NCI-H1694 treated with DMSO at 0.1 percent for 48 hours (cell line): ENCODE measurements around the gene PLCB2.
A peak's percentile ranks its signal among the peaks of the same experiment; 100 is the strongest.

Experiments used
- DNase-seq: peaks from one replicate; lab custom pipeline; 2025; lab: John Stamatoyannopoulos, UW

The PLCB2 gene

GRCh38 chr15:40285151-40285550, 22.6 kb downstream of the PLCB2 start:
- DNase-seq = no peak

- no peak for DNase-seq
Observed at GRCh38 chr15:40283615-40284300, 24.0 kb downstream of the PLCB2 start.

- DNase-seq = no peak
Observed at GRCh38 chr15:40282869-40283614, 24.7 kb downstream of the PLCB2 start, which contains the start of gene ANKRD63. Gene ANKRD63, minus strand, starts transcription at chr15:40283064. Its CDS starts 478 bp downstream, at chr15:40282586.

GRCh38 chr15:40282147-40282868, 25.4 kb downstream of the PLCB2 start:
- DNase-seq = no peak

- DNase-seq = no peak
Observed at GRCh38 chr15:40281801-40282146, 26.0 kb downstream of the PLCB2 start.

GRCh38 chr15:40281057-40281800, 26.5 kb downstream of the PLCB2 start:
- DNase-seq = no peak

- no peak for DNase-seq
Observed at GRCh38 chr15:40280260-40281056, 27.3 kb downstream of the PLCB2 start.

GRCh38 chr15:40279437-40280141, 28.1 kb downstream of the PLCB2 start:
- DNase-seq = peak; percentile 48

- DNase-seq = no peak
Observed at GRCh38 chr15:40278026-40278425, 29.7 kb downstream of the PLCB2 start.

GRCh38 chr15:40277471-40277870, 30.3 kb downstream of the PLCB2 start:
- DNase-seq = no peak

- peak; percentile 37 for DNase-seq
Observed at GRCh38 chr15:40276927-40277326, 30.8 kb downstream of the PLCB2 start.

- no peak for DNase-seq
Observed at GRCh38 chr15:40275954-40276353, 31.8 kb downstream of the PLCB2 start.

GRCh38 chr15:40275523-40275922, 32.2 kb downstream of the PLCB2 start:
- no peak for DNase-seq

GRCh38 chr15:40274350-40275274, 33.1 kb downstream of the PLCB2 start:
- peak; percentile 58 for DNase-seq

- DNase-seq = no peak
Observed at GRCh38 chr15:40273428-40273827, 34.3 kb downstream of the PLCB2 start.

GRCh38 chr15:40272485-40273056, 35.2 kb downstream of the PLCB2 start:
- no peak for DNase-seq

GRCh38 chr15:40271685-40272484, 35.9 kb downstream of the PLCB2 start:
- DNase-seq = no peak

- DNase-seq = no peak
Observed at GRCh38 chr15:40270246-40270995, 37.3 kb downstream of the PLCB2 start.
